ENCODE measurements around the gene POPDC2. TPM values are rescaled to one million over a fixed set of nuclear protein-coding genes. Genes with fewer than 3 reads are reported as not detected.

POPDC2 gene, protein sequence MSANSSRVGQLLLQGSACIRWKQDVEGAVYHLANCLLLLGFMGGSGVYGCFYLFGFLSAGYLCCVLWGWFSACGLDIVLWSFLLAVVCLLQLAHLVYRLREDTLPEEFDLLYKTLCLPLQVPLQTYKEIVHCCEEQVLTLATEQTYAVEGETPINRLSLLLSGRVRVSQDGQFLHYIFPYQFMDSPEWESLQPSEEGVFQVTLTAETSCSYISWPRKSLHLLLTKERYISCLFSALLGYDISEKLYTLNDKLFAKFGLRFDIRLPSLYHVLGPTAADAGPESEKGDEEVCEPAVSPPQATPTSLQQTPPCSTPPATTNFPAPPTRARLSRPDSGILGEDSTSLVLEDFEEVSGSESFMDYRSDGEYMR
- total RNA-seq = 0.63 and 0.66 TPM in 2 replicates

DNA sequence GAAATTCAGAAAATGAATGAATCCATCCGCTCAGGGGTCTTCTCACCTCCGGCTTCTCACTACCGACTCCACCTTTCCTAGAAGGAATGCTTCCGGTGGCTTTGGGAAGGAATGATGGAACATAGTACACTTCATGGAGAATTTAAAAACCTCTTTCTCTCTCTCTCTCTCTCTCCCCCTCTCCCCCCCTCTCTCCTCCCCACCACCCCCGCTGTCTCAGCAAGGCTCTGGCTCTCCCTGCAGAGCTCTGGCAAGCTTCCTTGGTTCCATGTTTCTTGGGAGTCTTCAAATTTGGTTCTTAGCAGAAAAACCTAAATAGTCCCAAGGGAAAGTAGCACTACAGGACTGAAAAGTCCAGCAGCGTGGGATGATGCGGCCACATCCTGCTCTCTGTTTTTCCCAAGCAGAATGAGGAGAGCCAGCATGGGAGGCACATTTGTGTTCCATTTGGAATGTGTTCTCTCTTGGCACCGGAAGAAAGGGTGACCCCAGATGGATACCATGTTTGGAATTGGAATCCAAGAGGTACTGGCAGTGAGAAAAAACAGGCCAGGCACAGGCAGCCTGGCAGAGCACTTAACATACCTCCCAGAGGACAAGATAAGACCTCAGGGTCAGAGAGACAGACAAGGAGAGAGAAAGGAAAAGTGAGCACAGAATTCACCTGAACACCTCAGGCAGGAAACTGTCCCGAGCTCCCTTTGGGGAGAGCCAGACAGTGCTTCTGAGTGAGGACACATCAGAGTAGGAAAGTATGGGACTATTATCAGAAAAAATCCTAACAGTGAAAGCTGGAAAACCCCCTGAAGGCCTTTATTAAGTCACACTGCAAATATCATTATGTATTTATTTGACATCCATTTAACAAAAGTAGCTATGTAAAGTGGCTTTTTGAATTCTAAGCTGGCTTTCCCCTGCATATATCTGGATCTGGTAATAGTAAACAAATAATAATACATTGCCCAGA lies at the start of gene POPDC2:
Gene POPDC2 (minus strand): TSS at position 116 of the 967 bp plus-strand sequence. CDS start 166 bp downstream, outside the sequence.
- intact Hi-C loops (cut with micrococcal nuclease) = no loop called here
- peaks cover 4% of the 10 kb centered on the region for H3K36me3 Mint-ChIP-seq (ENCODE audit: low read depth)
- H3K4me3 Mint-ChIP-seq = no peak within 1 kb of the TSS
- no peaks in the 10 kb centered on the region for H3K27me3 Mint-ChIP-seq
- no peaks in the 10 kb centered on the region for H3K9me3 Mint-ChIP-seq
- H3K27ac Mint-ChIP-seq = no peak within 1 kb of the TSS
- peaks cover 14% of the 10 kb centered on the region for H3K4me1 Mint-ChIP-seq
- no peak for DNase-seq

DNA sequence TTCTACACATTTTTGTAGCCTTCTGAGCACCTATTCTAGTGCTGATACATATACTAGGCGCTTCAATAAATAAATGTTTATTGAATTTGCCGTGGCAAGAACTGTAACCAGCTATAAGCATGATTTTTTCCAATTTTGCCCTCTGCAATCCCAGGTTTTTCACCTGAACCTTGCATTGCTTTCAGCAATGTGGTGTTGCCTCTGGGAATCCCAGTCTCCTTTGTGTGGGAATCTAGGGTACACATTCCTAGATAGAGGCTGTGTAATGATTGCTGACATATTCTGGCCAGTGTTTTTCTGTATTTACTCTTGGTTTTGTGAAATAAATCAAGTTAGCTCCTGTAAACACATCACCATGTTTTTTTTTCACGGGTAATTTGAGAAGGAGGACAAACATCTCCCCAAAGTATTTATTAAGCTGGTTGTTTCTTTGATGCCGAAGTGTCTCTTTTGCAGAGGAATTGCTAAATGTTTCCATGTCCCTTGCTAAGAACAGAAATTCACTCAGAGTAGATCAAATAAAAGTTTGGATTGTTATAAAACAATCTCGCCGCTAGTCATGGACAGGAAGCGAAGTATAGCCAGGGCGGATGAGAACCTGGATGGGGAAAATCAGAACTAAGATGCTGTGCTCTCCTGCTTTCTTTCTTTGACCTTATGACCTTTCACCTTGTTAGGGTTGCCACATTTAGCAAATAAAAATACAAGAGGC lies 43.6 kb upstream of the POPDC2 start:
- DNase-seq = no peak
- H3K4me3 Mint-ChIP-seq = peak overlapping the region; percentile 83
- intact Hi-C loops (cut with micrococcal nuclease) = loop anchor here (2.0 to 5.0 kb wide), 3 partner anchors 205 to 893 kb away; partner anchors contain the start of genes GSK3B, NDUFB4 and TIMMDC1
- peaks cover 29% of the 10 kb centered on the region for H3K27me3 Mint-ChIP-seq
- H3K9me3 Mint-ChIP-seq = peaks cover 9% of the 10 kb centered on the region
- H3K36me3 Mint-ChIP-seq (ENCODE audit: low read depth) = peaks cover 9% of the 10 kb centered on the region
- peaks cover 29% of the 10 kb centered on the region for H3K4me1 Mint-ChIP-seq
- H3K27ac Mint-ChIP-seq = peak overlapping the region; percentile 40

DNA sequence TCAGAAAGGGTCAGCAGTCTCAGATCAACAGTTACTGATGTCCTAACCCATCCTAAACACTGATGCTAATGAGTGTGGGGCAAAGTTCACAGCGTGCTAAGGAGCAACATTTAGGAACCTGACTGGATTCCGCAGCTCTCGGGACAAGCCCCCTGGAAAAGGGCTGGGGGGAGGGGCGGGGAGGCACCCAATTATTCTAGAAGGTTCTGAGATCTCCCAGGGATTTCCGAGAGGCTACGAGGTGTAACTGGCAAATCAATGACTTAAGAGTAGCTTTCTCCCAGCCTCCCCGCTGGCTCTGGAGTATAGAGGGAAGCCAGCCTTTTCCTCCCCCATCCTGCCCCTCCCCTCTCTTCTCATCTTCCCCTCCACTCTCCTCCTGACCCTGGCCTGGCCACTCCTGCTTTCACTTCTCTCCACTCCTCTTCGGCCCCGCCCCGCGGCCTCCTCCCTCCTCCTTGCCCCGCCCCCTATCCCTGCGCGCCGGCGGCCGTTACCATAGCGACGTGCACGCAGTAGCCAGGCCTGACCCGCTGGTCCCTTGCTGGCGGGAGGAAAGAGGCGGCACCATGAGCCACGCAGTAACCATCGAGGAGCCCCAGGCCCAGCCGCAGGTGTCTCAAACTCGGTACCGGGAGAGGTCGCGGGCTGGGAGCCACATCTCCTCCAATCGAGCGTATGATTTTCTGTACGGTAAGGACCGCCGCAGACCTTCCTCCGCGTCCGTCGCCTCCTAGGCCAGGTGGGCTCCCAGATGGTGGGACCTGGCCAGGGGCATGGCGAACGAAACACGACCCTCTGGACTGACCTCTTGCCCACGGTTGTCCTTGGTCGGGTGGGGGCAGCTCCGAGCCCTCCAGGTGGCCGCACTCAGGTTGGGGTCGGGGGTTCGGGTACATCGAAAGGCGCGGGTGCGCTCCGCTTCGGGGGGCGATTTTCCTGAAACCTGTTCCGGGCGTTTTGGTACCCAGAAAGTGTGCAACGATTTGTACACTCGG lies 42.4 kb upstream of the POPDC2 start, which contains the start of gene CFAP91:
Gene CFAP91 (plus strand): TSS at position 493 of the 998 bp plus-strand sequence. CDS start 77 bp downstream, at position 570.
- Mint-ChIP-seq H3K27me3 (peaks cover 27% of the 10 kb centered on the region), H3K9me3 (peaks cover 9% of the 10 kb centered on the region), H3K27ac (peak within 1 kb of the TSS; percentile 40), H3K36me3 (ENCODE audit: low read depth) (peaks cover 9% of the 10 kb centered on the region), H3K4me1 (peaks cover 29% of the 10 kb centered on the region), H3K4me3 (peak within 1 kb of the TSS; percentile 83)
- peak; percentile 94 for DNase-seq
- intact Hi-C loops (cut with micrococcal nuclease) = loop anchor here (2.0 to 5.0 kb wide), 3 partner anchors 204 to 894 kb away; partner anchors contain the start of genes GSK3B, NDUFB4 and TIMMDC1

DNA sequence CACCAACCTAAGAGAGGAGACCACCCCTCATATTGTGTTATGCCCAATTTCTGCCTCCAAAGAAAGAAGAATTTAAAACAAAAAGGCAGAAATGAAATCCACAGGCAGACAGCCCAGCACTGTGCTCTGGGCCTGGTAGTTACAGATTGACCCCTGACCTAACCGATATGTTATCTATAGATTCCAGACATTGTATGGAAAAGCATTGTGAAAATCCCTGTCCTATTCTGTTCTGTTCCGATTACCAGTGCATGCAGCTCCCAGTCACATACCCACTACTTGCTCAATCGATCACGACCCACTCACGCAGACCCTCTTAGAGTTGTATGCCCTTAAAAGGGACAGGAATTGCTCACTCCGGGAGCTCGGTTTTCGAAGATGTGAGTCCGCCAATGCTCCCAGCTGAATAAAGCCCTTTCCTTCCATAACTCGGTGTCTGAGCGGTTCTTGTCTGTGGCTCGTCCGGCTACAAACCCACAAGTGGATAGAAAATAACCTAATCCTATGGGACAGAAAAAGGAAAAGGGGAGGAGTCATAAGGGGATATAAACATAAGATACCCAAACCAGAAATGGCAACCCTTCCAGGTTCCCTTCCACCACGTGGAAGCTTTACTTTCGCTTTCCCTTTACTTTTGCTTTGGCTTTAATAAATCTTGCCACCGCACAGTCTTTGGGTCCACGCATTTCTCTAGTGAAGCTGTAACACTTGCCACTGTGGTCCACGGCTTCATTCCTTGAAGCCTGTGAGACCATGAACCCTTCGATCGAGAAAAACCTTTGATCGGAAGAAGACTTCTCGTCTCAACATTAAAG lies 40.7 kb upstream of the POPDC2 start:
- Mint-ChIP-seq H3K4me3 (peak overlapping the region; percentile 39), H3K9me3 (peaks cover 9% of the 10 kb centered on the region), H3K36me3 (ENCODE audit: low read depth) (peaks cover 9% of the 10 kb centered on the region), H3K27me3 (peaks cover 22% of the 10 kb centered on the region), H3K4me1 (peaks cover 29% of the 10 kb centered on the region), H3K27ac (peak overlapping the region; percentile 90)
- intact Hi-C loops (cut with micrococcal nuclease) = loop anchor here (1.0 to 5.0 kb wide), 7 partner anchors 24 to 896 kb away; partner anchors contain the start of genes COX17, GSK3B, NDUFB4 and TMEM39A
- DNase-seq = peak; percentile 67

DNA sequence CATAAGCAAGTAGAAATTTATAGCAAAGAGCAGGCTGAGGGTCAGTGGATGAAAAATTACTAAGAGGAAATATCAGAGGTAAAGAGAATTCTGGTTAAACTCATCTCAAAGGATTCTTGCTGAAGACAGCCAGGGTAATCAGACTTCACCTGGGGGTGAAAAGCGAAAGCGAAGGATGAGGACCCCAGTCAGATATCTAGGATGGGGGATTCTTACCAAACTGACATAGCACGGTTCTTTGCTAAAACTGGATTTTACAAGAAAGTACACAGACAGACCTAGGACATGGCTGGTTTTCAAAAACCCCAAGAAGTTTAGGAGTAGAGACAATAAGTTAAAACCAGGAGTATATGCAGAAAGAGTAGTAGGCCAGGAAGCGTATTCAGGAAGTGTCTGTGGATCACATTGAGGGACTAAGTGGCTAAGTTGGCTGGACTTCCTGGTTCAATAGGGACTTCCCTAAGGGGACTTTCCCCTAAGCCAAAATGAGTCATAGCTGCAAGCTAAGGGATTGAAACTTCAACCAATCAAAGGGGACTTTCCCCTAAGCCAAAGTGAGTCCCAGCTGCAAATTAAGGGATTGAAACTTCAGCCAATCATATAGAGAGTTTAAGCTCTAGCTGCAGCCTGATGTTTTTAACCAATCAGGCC lies 40.0 kb upstream of the POPDC2 start:
- peaks cover 19% of the 10 kb centered on the region for H3K27me3 Mint-ChIP-seq
- peak overlapping the region; percentile 39 for H3K4me3 Mint-ChIP-seq
- peaks cover 32% of the 10 kb centered on the region for H3K4me1 Mint-ChIP-seq
- peak; percentile 83 for DNase-seq
- peaks cover 9% of the 10 kb centered on the region for H3K36me3 Mint-ChIP-seq (ENCODE audit: low read depth)
- peak overlapping the region; percentile 90 for H3K27ac Mint-ChIP-seq
- peaks cover 9% of the 10 kb centered on the region for H3K9me3 Mint-ChIP-seq
- intact Hi-C loops (cut with micrococcal nuclease) = loop anchor here (1.0 to 5.0 kb wide), 7 partner anchors 23 to 897 kb away; partner anchors contain the start of genes COX17, GSK3B, NDUFB4 and TMEM39A

DNA sequence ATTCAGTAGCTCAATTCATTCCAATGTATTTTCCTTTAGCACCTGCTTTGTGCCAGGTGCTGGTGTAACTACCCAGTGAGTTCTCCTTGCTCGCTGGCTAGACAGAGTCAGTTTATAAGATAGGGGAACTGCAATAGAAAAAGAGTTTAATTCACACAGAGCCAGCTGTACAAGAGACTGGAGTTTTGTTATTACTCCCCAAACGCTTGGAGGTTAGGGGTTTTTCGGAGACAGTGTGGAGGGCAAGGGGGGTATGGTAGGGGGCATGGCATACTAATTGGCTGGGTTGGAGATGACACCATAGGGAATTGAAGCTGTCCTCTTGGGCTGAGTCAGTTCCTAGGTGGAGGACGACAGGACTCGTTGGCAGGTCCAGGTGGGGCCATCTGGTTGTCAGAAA lies 37.0 kb upstream of the POPDC2 start:
- intact Hi-C loops (cut with micrococcal nuclease) = no loop called here
- H3K27me3 Mint-ChIP-seq = no peaks in the 10 kb centered on the region
- H3K36me3 Mint-ChIP-seq (ENCODE audit: low read depth) = peaks cover 5% of the 10 kb centered on the region
- H3K27ac Mint-ChIP-seq = no peak overlapping the region
- H3K4me1 Mint-ChIP-seq = peaks cover 28% of the 10 kb centered on the region
- peaks cover 12% of the 10 kb centered on the region for H3K9me3 Mint-ChIP-seq
- DNase-seq = no peak
- H3K4me3 Mint-ChIP-seq = no peak overlapping the region

DNA sequence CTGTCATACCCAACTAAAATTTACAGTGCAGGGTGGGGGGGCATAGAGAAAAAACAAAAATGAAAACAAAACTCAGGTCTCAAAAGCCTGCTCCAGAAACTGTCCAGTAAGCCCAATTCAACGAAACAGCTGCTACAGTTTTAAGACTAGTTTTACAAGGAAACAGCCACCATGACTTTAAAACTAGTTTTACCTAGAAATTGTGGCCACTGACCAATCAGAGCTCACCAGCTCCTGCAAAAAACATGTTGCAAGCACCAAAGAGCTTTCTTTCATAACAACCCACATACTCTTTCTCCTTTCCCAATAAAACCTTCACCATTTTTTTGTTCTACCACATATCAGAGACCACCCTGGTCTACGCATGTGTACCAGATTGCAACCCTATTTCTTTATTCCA lies 35.1 kb upstream of the POPDC2 start:
- H3K4me3 Mint-ChIP-seq = no peak overlapping the region
- H3K36me3 Mint-ChIP-seq (ENCODE audit: low read depth) = no peaks in the 10 kb centered on the region
- H3K9me3 Mint-ChIP-seq = peaks cover 7% of the 10 kb centered on the region
- DNase-seq = no peak
- H3K27me3 Mint-ChIP-seq = no peaks in the 10 kb centered on the region
- no peak overlapping the region for H3K27ac Mint-ChIP-seq
- intact Hi-C loops (cut with micrococcal nuclease) = no loop called here
- peaks cover 14% of the 10 kb centered on the region for H3K4me1 Mint-ChIP-seq

DNA sequence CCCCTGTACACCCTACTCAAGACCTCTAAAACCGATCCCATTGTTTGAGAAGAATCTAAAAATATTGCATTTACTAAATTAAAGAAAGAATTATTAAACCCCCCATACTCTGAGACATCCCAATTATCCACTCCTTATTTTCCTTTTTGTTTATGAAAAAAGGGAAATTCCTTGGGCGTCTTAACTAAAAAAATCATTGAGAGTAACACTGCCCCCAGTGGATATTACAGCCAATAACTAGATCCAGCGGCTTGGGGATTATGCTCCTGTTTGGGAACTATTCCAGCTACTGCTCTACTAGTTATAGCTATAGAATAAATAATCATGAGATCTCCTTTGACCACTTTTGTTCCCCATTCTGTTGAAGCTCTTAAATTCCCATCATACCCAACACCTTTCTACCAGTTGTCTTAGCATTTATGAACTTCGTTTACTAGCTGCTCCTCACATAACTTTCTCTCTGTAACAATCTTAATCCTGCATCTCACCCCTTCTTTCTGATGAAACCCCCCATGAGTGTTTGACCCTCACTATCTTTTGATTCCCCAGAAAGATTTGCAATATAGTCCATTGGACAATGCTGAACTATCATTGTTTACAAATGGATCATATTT lies 29.8 kb upstream of the POPDC2 start:
- no peak overlapping the region for H3K4me3 Mint-ChIP-seq
- H3K27me3 Mint-ChIP-seq = peaks cover 8% of the 10 kb centered on the region
- H3K4me1 Mint-ChIP-seq = no peaks in the 10 kb centered on the region
- DNase-seq = no peak
- H3K27ac Mint-ChIP-seq = no peak overlapping the region
- peaks cover 11% of the 10 kb centered on the region for H3K9me3 Mint-ChIP-seq
- intact Hi-C loops (cut with micrococcal nuclease) = no loop called here
- H3K36me3 Mint-ChIP-seq (ENCODE audit: low read depth) = no peaks in the 10 kb centered on the region

DNA sequence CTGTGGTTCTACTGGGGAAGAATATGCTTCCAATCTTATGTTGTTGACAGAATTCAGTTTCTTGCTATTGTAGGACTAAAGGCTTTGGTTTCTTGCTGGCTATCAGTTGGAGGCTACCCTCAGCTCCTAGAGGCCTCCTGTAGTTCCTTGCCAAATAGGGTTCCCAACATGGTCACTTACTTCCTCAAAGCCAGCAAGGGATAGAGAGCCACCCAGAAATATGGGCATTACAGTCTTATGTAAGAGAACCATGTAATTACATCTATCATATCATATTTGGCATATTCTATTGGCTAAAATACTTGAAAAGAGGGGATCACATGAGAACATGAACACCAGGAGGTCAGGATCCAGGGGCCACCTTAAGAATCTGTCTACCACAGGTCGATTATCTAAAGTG lies 23.0 kb upstream of the POPDC2 start:
- Mint-ChIP-seq H3K4me1 (no peaks in the 10 kb centered on the region), H3K27ac (no peak overlapping the region)

DNA sequence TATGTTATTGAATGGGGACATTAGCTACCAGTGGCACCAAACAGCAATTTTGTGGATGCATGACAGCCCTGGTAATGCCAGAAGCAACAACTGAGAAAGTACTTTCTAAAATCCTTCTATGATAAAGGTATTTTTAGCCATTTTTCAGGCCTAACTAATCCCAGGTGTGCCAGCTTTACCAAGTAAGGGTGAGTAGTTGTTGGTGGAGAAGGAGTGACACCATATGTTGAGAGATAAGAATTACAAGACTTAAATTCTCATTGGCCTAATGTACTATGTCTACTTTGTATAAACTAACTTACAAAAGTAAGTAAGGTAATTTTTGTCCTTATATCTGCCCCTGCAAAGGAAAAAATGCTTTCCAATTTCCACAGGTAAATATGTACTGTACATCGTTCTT lies 20.9 kb upstream of the POPDC2 start:
- H3K27me3 Mint-ChIP-seq = peaks cover 2% of the 10 kb centered on the region
- H3K27ac Mint-ChIP-seq = no peak overlapping the region
- peaks cover 2% of the 10 kb centered on the region for H3K36me3 Mint-ChIP-seq (ENCODE audit: low read depth)
- peaks cover 12% of the 10 kb centered on the region for H3K4me1 Mint-ChIP-seq
- peak; percentile 70 for DNase-seq
- no peak overlapping the region for H3K4me3 Mint-ChIP-seq
- intact Hi-C loops (cut with micrococcal nuclease) = loop anchor here (1.0 to 10.0 kb wide), 5 partner anchors 406 to 796 kb away; partner anchors contain the start of gene IGSF11
- H3K9me3 Mint-ChIP-seq = no peaks in the 10 kb centered on the region

More for the DNA sequence above, 23.0 kb upstream of the POPDC2 start:
- intact Hi-C loops (cut with micrococcal nuclease) = loop anchor here (10.0 kb wide), 1 partner anchor 649 kb away; the partner anchor contains the start of gene IGSF11
- Mint-ChIP-seq H3K27me3 (peaks cover 10% of the 10 kb centered on the region), H3K9me3 (peaks cover 8% of the 10 kb centered on the region), H3K4me3 (no peak overlapping the region), H3K36me3 (ENCODE audit: low read depth) (no peaks in the 10 kb centered on the region)
- no peak for DNase-seq

DNA sequence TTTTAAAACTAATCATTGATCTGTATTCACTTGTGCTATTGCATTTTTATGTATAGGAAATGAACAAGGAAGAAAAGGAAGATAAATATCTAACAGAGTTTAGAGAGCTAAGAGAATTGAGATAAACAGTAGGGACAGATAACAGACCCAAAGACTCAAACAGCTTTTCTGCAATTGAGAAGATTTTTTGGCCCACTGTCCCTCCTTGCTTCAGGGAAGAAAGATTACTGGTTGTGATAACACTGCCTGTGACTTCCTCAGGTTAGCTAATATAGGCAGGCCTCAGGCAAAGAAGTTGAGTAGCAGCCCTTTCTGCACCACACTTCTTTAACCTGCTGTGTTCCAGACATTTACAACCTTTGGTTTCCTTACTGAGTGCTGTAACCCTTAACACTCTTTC lies 19.5 kb upstream of the POPDC2 start:
- DNase-seq = no peak
- Mint-ChIP-seq H3K27me3 (peaks cover under 1% of the 10 kb centered on the region), H3K9me3 (no peaks in the 10 kb centered on the region), H3K36me3 (ENCODE audit: low read depth) (peaks cover 7% of the 10 kb centered on the region), H3K27ac (no peak overlapping the region), H3K4me1 (peaks cover 25% of the 10 kb centered on the region), H3K4me3 (no peak overlapping the region)
- intact Hi-C loops (cut with micrococcal nuclease) = loop anchor here (2.0 to 10.0 kb wide), 6 partner anchors 103 to 795 kb away; partner anchors contain the start of genes ADPRH and IGSF11
